Lung (tissue), 12 donors: ENCODE results near the gene KPNA6. TPM values are rescaled to one million over a fixed set of nuclear protein-coding genes. Genes with fewer than 3 reads are reported as not detected.

Source experiments
- ATAC-seq: fragments of 200-7000 bp; cut with Tn5 transposase; one replicate; pipeline ENCODE4 v1.9.1; 2020; ENCODE audit warnings: moderate number of reproducible peaks; ENCODE audit not compliant: insufficient read depth, low FRiP score
- DNase-seq, 3 donors: peaks; one replicate each; pipeline ENCODE4 v3.0.0-alpha.2; 2013 to 2017
- H3K27ac ChIP-seq, 2 donors: one replicate each; pipeline ENCODE4 v1.5.1; 2013; ENCODE audit warnings: mild to moderate bottlenecking in 2 of 2, moderate library complexity in 2 of 2, control low read depth in 1 of 2, inconsistent platforms in 1 of 2, low read depth in 1 of 2, low read length in 1 of 2
- H3K27me3 ChIP-seq, 3 donors: one replicate each; pipeline ENCODE4 v1.5.1; 2013; ENCODE audit warnings: low read length in 2 of 3; ENCODE audit not compliant: control insufficient read depth in 3 of 3, insufficient read depth in 3 of 3
- H3K36me3 ChIP-seq, 4 donors: one replicate each; pipeline ENCODE4 v1.5.1; 2013; ENCODE audit warnings: low read length in 4 of 4, mild to moderate bottlenecking in 1 of 4, moderate library complexity in 1 of 4; ENCODE audit not compliant: control insufficient read depth in 4 of 4, insufficient read depth in 4 of 4
- H3K4me1 ChIP-seq, 5 donors: one replicate each; pipeline ENCODE4 v1.5.1; 2013; ENCODE audit warnings: low read length in 5 of 5, mild to moderate bottlenecking in 2 of 5, moderate library complexity in 1 of 5; ENCODE audit not compliant: control insufficient read depth in 5 of 5, insufficient read depth in 5 of 5
- H3K4me3 ChIP-seq: one replicate; pipeline ENCODE4 v1.5.1; 2013; ENCODE audit warnings: mild to moderate bottlenecking, control low read depth, moderate library complexity
- H3K9ac ChIP-seq, 2 donors: one replicate each; pipeline ENCODE4 v1.5.1; 2013; ENCODE audit warnings: low read length in 2 of 2, control low read depth in 1 of 2; ENCODE audit not compliant: insufficient read depth in 1 of 2
- H3K9me3 ChIP-seq, 4 donors: one replicate each; pipeline ENCODE4 v1.5.1; 2013; ENCODE audit warnings: low read length in 3 of 4, mild to moderate bottlenecking in 1 of 4, moderate library complexity in 1 of 4; ENCODE audit not compliant: control insufficient read depth in 4 of 4, insufficient read depth in 3 of 4
- CTCF ChIP-seq: IDR thresholded peaks from 2 replicates; pipeline ENCODE4 v1.5.1; 2012; ENCODE audit warnings: mild to moderate bottlenecking; ENCODE audit errors: control extremely low read depth, extremely low read depth
- WGBS, 2 donors: extraction: QIAGEN DNeasy Blood & Tissue Kit; methylation state at CpG; one replicate each; pipeline ENCODE4 v1.1.7; 2013; 5-methylcytosine and 5-hydroxymethylcytosine counted together
- polyA plus RNA-seq, 2 donors: library from polyadenylated mRNA; stranded (reverse); fragments of 200-250 nt; gene quantifications; one replicate each; pipeline ENCODE4 v1.2.1, GENCODE V29; 2013
- total RNA-seq, 2 donors: library from RNA; depleted of rRNA in 1 of 2; stranded (reverse); fragments of >200 nt in 1 of 2; gene quantifications; one replicate each; pipeline ENCODE4 v1.2.1, GENCODE V29; 2014 to 2021
- donor health status: control.
- donor health status: control.
- donor health status: Bipolar disorder and iron deficiency.
- donor health status: healthy.
- donor health status: DM: yes; HTN: yes; CAD: no.

KPNA6 gene
- total and polyA plus RNA-seq, 4 donors, result 7.9 to 54.0 (median 23.2) TPM

DNA sequence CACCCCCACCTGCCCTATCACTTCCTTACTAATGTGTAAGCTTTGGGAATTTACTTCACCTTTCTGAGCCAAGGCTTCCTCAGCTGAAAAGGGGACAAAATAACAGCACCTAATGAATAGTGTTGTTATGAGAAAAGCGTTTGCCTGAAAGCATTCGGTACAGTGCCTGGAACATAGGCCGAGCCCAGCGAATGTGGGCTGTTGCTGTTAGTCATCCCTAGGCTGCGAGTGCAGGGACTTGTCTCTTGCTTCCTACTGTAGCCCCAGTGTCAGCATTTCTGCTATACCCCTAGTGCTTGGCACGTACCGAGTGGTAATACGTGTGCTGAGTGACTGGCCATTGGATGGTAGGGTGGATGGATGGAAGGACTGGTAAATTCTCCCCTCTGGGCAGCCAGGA is 16.7 kb upstream of the KPNA6 start:
- no peak for TF ChIP-seq CTCF
- H3K4me1 ChIP-seq, result no peaks in the 10 kb centered on the region
- ATAC-seq (no peak), DNase-seq (no peak)
- peaks cover 4 to 45% (median 32%) of the 10 kb centered on the region in 4 donors for H3K36me3 ChIP-seq
- no peaks in the 10 kb centered on the region for H3K9me3 ChIP-seq
- H3K27ac ChIP-seq, result no peak overlapping the region
- WGBS, 2 donors, result 97 to 98% methylated on average over 8 of the region's 8 CpGs
- H3K4me3 ChIP-seq, result no peak overlapping the region
- no peak overlapping the region for H3K9ac ChIP-seq
- H3K27me3 ChIP-seq, result no peaks in the 10 kb centered on the region

GRCh38 chr1:32091591-32091990 is 16.3 kb upstream of the KPNA6 start:
- no peaks in the 10 kb centered on the region for H3K4me1 ChIP-seq
- H3K9ac ChIP-seq, result no peak overlapping the region
- 95 to 98% methylated on average over 15 of the region's 15 CpGs for WGBS, 2 donors
- H3K9me3 ChIP-seq, result no peaks in the 10 kb centered on the region
- no peaks in the 10 kb centered on the region for H3K27me3 ChIP-seq
- ATAC-seq (no peak), DNase-seq (no peak)
- H3K36me3 ChIP-seq, result peaks cover 4 to 46% (median 32%) of the 10 kb centered on the region in 4 donors
- TF ChIP-seq CTCF, result no peak
- H3K27ac ChIP-seq, result no peak overlapping the region
- no peak overlapping the region for H3K4me3 ChIP-seq

GRCh38 chr1:32094746-32095521 is 12.9 kb upstream of the KPNA6 start:
- H3K9me3 ChIP-seq, result no peaks in the 10 kb centered on the region
- no peak overlapping the region for H3K27ac ChIP-seq
- ATAC-seq (no peak), DNase-seq (no peak)
- no peak for TF ChIP-seq CTCF
- WGBS, 2 donors, result 96 to 98% methylated on average over 11 of the region's 11 CpGs
- H3K27me3 ChIP-seq, result no peaks in the 10 kb centered on the region
- H3K4me1 ChIP-seq, result no peaks in the 10 kb centered on the region
- H3K4me3 ChIP-seq, result no peak overlapping the region
- no peak overlapping the region for H3K9ac ChIP-seq
- H3K36me3 ChIP-seq, result peaks cover 4 to 48% (median 30%) of the 10 kb centered on the region in 4 donors

DNA sequence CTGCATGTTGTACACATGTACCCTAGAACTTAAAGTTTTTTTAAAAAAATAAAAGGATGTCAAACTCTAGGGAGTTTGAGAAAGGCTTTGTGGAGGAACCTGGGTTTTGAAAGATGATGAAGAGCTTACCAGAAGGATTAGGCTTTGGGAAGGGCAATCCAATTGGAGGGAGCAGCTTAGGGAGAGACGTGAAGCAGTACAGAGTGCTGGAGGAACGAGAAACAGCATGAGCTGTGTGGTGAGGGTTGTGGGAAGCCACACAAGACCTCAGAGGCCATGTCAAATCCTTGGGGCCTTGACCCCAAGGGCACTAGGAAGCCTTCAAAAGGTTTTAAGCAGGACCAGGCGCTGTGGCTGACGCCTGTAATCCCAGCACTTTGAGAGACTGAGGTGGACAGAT is 8.4 kb upstream of the KPNA6 start:
- H3K9ac ChIP-seq, result no peak overlapping the region
- no peak for TF ChIP-seq CTCF
- no peak overlapping the region for H3K27ac ChIP-seq
- no peak overlapping the region for H3K4me3 ChIP-seq
- no peaks in the 10 kb centered on the region for H3K27me3 ChIP-seq
- no peaks in the 10 kb centered on the region for H3K4me1 ChIP-seq
- WGBS, 2 donors, result 96 to 97% methylated on average over 4 of the region's 4 CpGs
- no peaks in the 10 kb centered on the region for H3K9me3 ChIP-seq
- ATAC-seq, result no peak
- no peak for DNase-seq
- peaks cover 9 to 38% (median 27%) of the 10 kb centered on the region in 4 donors for H3K36me3 ChIP-seq
